ENCODE results near the gene RAB4B. TPM values are rescaled to one million over a fixed set of nuclear protein-coding genes. Genes with fewer than 3 reads are reported as not detected.

Gene RAB4B
- total RNA-seq, 4 donors from 2014 or later, result 18.7 to 27.5 (median 20.9) TPM

DNA sequence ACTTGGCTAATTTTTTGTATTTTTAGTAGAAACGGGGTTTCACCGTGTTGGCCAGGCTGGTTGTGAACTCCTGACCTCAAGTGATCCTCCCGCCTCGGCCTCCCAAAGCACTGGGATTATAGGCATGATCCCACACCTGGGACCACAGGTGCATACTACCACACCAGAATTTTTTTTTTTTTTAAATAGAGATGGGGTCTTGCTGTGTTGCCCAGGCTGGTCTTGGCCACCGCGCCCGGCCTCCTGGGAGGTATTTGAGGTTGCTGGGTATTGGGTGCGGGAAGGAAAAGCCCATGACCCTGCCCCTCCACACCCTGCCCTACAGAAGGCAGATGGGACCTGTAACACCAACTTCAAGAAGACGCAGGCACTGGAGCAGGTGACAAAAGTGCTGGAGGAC lies 41.4 kb upstream of the RAB4B start:
- TF ChIP-seq EP300 (IDR thresholded peaks at IDR 0.05) (no peak), POLR2AphosphoS5 (IDR thresholded peaks at IDR 0.05) (no peak), POLR2A (IDR thresholded peaks at IDR 0.05) (no peak)
- TF ChIP-seq, protein P1, sequence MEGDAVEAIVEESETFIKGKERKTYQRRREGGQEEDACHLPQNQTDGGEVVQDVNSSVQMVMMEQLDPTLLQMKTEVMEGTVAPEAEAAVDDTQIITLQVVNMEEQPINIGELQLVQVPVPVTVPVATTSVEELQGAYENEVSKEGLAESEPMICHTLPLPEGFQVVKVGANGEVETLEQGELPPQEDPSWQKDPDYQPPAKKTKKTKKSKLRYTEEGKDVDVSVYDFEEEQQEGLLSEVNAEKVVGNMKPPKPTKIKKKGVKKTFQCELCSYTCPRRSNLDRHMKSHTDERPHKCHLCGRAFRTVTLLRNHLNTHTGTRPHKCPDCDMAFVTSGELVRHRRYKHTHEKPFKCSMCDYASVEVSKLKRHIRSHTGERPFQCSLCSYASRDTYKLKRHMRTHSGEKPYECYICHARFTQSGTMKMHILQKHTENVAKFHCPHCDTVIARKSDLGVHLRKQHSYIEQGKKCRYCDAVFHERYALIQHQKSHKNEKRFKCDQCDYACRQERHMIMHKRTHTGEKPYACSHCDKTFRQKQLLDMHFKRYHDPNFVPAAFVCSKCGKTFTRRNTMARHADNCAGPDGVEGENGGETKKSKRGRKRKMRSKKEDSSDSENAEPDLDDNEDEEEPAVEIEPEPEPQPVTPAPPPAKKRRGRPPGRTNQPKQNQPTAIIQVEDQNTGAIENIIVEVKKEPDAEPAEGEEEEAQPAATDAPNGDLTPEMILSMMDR (IDR thresholded peaks at IDR 0.05), result no peak
- no peaks in the 10 kb centered on the region for H3K9me3 ChIP-seq
- no peak for ATAC-seq
- H3K27me3 ChIP-seq, result no peaks in the 10 kb centered on the region
- no peak overlapping the region for H3K27ac ChIP-seq
- H3K4me1 ChIP-seq, result peaks cover 0 to 27% (median 3%) of the 10 kb centered on the region in 3 donors
- peaks cover 0 to 91% of the 10 kb centered on the region in 2 donors for H3K36me3 ChIP-seq
- H3K4me3 ChIP-seq, result no peak overlapping the region
- 75% methylated on average over 4 of the region's 9 CpGs; no CpG with 5 or more reads in 1 of the 2 donors for WGBS, 2 donors (ENCODE audit: low coverage in 1 of 2)

DNA sequence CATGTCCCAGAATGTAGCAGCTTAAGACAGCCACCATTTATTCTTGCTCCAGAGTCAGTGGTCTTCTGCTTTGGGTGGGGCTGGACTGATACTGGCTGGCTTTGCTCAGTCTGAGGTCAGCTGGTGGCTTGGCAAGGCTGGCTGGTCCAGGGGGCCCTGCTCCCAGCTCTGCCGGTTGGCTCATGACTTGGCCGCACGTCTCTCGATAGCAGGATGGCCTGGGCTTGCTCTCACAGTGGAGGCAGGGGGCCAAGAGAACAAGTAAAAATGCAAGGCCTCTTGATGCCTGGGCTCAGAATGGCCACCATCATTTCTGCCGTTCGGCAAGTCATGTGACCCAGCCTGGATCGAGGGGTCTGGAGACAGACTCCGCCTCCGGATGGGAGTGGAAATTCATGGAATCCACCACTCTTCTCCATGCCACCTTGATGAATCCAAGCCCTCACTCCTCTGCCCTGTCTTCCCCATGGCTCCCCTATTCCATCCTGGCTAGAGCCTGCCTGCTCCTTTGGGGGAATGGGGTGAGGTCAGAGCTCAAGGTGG lies 40.9 kb upstream of the RAB4B start:
- no peak overlapping the region for H3K27ac ChIP-seq
- H3K27me3 ChIP-seq, result no peaks in the 10 kb centered on the region
- 75% methylated on average over 5 of the region's 9 CpGs; no CpG with 5 or more reads in 1 of the 2 donors for WGBS, 2 donors (ENCODE audit: low coverage in 1 of 2)
- H3K4me3 ChIP-seq, result no peak overlapping the region
- peaks cover 0 to 87% of the 10 kb centered on the region in 2 donors for H3K36me3 ChIP-seq
- TF ChIP-seq POLR2AphosphoS5 (IDR thresholded peaks at IDR 0.05) (no peak), POLR2A (IDR thresholded peaks at IDR 0.05) (no peak), EP300 (IDR thresholded peaks at IDR 0.05) (no peak)
- TF ChIP-seq, protein P1 (IDR thresholded peaks at IDR 0.05), result no peak
- H3K4me1 ChIP-seq, result peaks cover 0 to 29% (median 3%) of the 10 kb centered on the region in 3 donors
- no peak for ATAC-seq
- no peaks in the 10 kb centered on the region for H3K9me3 ChIP-seq

DNA sequence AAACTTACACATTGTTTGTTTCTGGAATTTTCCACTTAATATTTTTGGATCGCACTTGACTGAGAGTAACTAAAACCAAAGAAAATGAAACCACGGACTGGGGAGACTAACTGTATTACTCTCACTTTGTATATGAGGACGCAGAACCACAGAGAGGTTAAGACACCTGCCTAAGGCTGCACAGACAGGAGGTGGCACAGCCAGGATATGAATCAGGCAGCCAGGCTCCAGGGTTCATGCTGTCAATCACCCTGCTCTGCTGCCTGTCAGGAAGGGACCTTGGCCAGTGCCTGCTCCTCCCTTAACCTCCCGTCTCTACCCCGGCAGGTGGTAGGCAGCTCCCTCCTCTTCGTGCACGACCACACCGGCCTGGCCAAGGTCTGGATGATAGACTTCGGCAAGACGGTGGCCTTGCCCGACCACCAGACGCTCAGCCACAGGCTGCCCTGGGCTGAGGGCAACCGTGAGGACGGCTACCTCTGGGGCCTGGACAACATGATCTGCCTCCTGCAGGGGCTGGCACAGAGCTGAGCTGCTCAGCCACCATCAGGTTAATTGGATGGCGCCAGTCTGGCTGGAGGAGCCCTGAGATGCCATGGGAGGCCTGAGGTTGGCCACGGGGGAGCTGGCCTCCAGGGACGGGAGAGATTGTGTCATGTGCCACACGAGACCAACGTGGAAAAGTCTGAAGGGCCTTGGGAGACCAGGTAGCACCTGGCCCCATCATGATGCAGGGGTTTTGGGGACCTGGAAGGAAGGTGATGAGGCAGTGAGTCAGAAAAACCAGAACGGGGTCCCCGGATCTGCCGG lies 38.8 kb upstream of the RAB4B start:
- Histone ChIP-seq H3K4me3 (peak overlapping the region in 1 of 2 donors; percentile 18), H3K36me3 (peaks cover 0 to 85% of the 10 kb centered on the region in 2 donors), H3K27me3 (no peaks in the 10 kb centered on the region), H3K4me1 (peaks cover 0 to 29% (median 3%) of the 10 kb centered on the region in 3 donors), H3K9me3 (no peaks in the 10 kb centered on the region), H3K27ac (peak overlapping the region in 3 of 4 donors; percentile 67 to 73 (median 71))
- 77 to 88% methylated on average over 4 to 5 of the region's 22 CpGs for WGBS, 2 donors (ENCODE audit: low coverage in 1 of 2)
- TF ChIP-seq, protein P1 (IDR thresholded peaks at IDR 0.05), result no peak
- TF ChIP-seq POLR2A (IDR thresholded peaks at IDR 0.05) (no peak), POLR2AphosphoS5 (IDR thresholded peaks at IDR 0.05) (no peak), EP300 (IDR thresholded peaks at IDR 0.05) (no peak)
- ATAC-seq, result no peak

DNA sequence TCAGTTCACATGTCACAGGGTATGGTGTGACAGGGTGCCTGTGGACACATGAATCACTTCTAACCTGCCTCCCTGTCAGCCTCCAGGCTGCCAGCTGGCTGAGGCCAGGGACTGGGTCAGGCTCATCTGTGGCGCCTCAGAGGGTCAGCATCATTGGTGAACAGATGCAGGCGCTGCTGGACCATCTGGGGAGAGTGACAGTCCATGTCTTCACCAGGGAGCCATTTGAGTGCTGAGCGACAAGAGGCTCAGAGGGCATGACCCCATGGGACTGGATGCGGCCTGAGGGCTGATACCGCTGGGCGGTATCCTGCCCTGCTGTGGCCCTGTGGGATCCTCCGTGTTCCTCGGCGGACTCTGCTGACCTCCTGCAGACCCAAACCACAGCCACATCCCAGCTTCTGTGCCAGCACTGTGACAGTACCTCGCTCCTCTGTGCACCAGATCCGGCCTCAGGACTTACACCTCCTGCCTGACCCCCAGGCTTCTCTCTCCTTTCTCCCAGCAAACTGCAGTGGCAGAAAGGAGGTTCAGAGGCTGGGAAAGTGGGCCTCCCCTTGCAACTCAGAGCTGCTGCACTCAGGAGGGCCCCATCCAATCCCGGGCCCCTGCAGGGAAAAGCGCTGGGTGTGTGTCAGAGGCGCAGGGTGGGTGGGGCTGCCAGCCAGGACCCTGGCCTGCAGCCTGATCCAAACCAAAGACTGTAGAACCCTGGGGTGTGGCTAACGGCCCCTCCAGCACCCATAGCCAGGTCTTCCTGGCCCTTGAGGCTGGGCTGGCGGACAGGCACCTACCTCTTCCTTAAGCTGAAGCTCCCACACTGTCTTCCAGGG lies 38.0 kb upstream of the RAB4B start:
- ATAC-seq, result peak; percentile 10

More for the DNA sequence above, 38.0 kb upstream of the RAB4B start:
- no peaks in the 10 kb centered on the region for H3K9me3 ChIP-seq
- WGBS, 2 donors (ENCODE audit: low coverage in 1 of 2), result 40 to 61% methylated on average over 1 to 3 of the region's 16 CpGs
- peaks cover 0 to 34% (median 3%) of the 10 kb centered on the region in 3 donors for H3K4me1 ChIP-seq
- H3K4me3 ChIP-seq, result peak overlapping the region in 1 of 2 donors; percentile 18
- peaks cover 0 to 77% of the 10 kb centered on the region in 2 donors for H3K36me3 ChIP-seq
- TF ChIP-seq POLR2A (IDR thresholded peaks at IDR 0.05) (no peak), POLR2AphosphoS5 (IDR thresholded peaks at IDR 0.05) (no peak), EP300 (IDR thresholded peaks at IDR 0.05) (no peak)
- TF ChIP-seq, protein P1 (IDR thresholded peaks at IDR 0.05), result no peak
- peak overlapping the region in 3 of 4 donors; percentile 67 to 73 (median 71) for H3K27ac ChIP-seq
- H3K27me3 ChIP-seq, result no peaks in the 10 kb centered on the region
